LoVo (cell line): ENCODE data around the gene OR5AS1.
"Not testable (repeated sequence)": the region's sequence is repeated elsewhere in the genome, so short reads cannot be mapped to it uniquely, and the experiment has no call there.

Experiments used
- DNase-seq: peaks from one replicate; pipeline ENCODE4 v3.0.0-alpha.2; 2016; ENCODE audit warnings: low spot score

Gene OR5AS1

GRCh38 chr11:56027354-56027753, at the start of gene OR5AS1:
OR5AS1 (plus strand) TSS chr11:56027654; CDS start chr11:56030419, 2,765 bp downstream.
- DNase-seq: no peak

GRCh38 chr11:55994525-55994924, 32.9 kb upstream of the OR5AS1 start, which contains the start of gene OR5F1:
OR5F1 (minus strand) TSS chr11:55994625; CDS start chr11:55994625, 0 bp downstream.
- no peak for DNase-seq

GRCh38 chr11:56010716-56011115, 16.7 kb upstream of the OR5AS1 start:
- DNase-seq: no peak

GRCh38 chr11:56013805-56014204, 13.6 kb upstream of the OR5AS1 start:
- no peak for DNase-seq

GRCh38 chr11:56045538-56045937, 18.1 kb downstream of the OR5AS1 start:
- no peak for DNase-seq

- no peak for DNase-seq
These were observed 21.0 kb downstream of the OR5AS1 start for GRCh38 chr11:56048480-56048879.

GRCh38 chr11:56049487-56049886, 22.0 kb downstream of the OR5AS1 start:
- no peak for DNase-seq

- DNase-seq: not testable (repeated sequence)
These were observed 28.9 kb downstream of the OR5AS1 start for GRCh38 chr11:56056366-56056765.

GRCh38 chr11:56057661-56058237, 30.3 kb downstream of the OR5AS1 start:
- not testable (repeated sequence) for DNase-seq

GRCh38 chr11:56058260-56058780, 30.9 kb downstream of the OR5AS1 start:
- not testable (repeated sequence) for DNase-seq

GRCh38 chr11:56066980-56067379, 39.5 kb downstream of the OR5AS1 start:
- no peak for DNase-seq
